Transverse colon (tissue), 4 donors: ENCODE data around the gene VSTM2L. TPM values are rescaled to one million over a fixed set of nuclear protein-coding genes. Genes with fewer than 3 reads are reported as not detected.

Experiments
- DNase-seq: peaks from one replicate; pipeline ENCODE4 v3.0.0-alpha.2; 2019
- H3K27ac ChIP-seq, 4 donors: fragments of 200-600 bp; sonication (generic); 2 replicates each; pipeline ENCODE4 v1.5.1; 2016 to 2018; ENCODE audit warnings: inconsistent platforms in 4 of 4
- H3K27me3 ChIP-seq: fragments of 200-600 bp; sonication (generic); 2 replicates; pipeline ENCODE4 v1.5.1; 2017; ENCODE audit warnings: inconsistent platforms
- H3K36me3 ChIP-seq, 4 donors: fragments of 200-600 bp; sonication (generic); 2 replicates each; pipeline ENCODE4 v1.5.1; 2017 to 2019; ENCODE audit warnings: inconsistent platforms in 4 of 4
- H3K4me1 ChIP-seq, 4 donors: fragments of 200-600 bp; sonication (generic); 2 replicates each; pipeline ENCODE4 v1.5.1; 2017 to 2020; ENCODE audit warnings: inconsistent platforms in 4 of 4
- H3K4me3 ChIP-seq, 4 donors: fragments of 200-600 bp; sonication (generic); 1 replicate in 1 of 4; 2 replicates in 3 of 4; pipeline versions ENCODE4 v1.5.1 to v1.6.1; 2017 to 2019; ENCODE audit warnings: inconsistent platforms in 4 of 4
- H3K9me3 ChIP-seq, 2 donors: fragments of 200-600 bp; sonication (generic); 2 replicates each; pipeline ENCODE4 v1.5.1; 2017 to 2019; ENCODE audit warnings: inconsistent platforms in 2 of 2
- CTCF ChIP-seq, 5 experiments: fragments of 200-600 bp in 3 of 5; fragments of 450-650 bp in 2 of 5; sonication (generic) in 3 of 5; IDR thresholded peaks; 1 replicate in 2 of 5; 2 replicates in 3 of 5; pipeline ENCODE4 v1.5.1; 2016 to 2017; ENCODE audit warnings: antibody characterized with exemption in 5 of 5, inconsistent platforms in 3 of 5, mild to moderate bottlenecking in 2 of 5, moderate library complexity in 1 of 5
- EP300 ChIP-seq: sonication (generic); formaldehyde crosslinking; IDR thresholded peaks from one replicate; pipeline ENCODE4 v1.6.1; 2017; ENCODE audit warnings: antibody characterized with exemption, low read depth
- POLR2A ChIP-seq: fragments of 450-650 bp; IDR thresholded peaks from one replicate; pipeline ENCODE4 v1.6.1; 2016; ENCODE audit warnings: antibody characterized with exemption, mild to moderate bottlenecking, moderate library complexity
- POLR2AphosphoS5 ChIP-seq, 3 donors: sonication (generic); formaldehyde crosslinking; IDR thresholded peaks; one replicate each; pipeline ENCODE4 v1.6.1; 2016; ENCODE audit warnings: antibody characterized with exemption in 3 of 3
- WGBS, 2 donors: methylation state at CpG; one replicate each; pipeline ENCODE4 v1.1.5; 2018; ENCODE audit warnings: low coverage in 1 of 2; 5-methylcytosine and 5-hydroxymethylcytosine counted together
- in situ Hi-C, 4 donors: fragments of 200-750 bp; cut with MboI; loops; one replicate each; pipeline versions ENCODE4 v1.15.0 to v1.15.1; 2017; ENCODE audit warnings: low sequenced_read_pairs in 3 of 4, low pct_ligation_motif_present in 1 of 4, low pct_unique_long_range_greater_than_20kb in 1 of 4
- intact Hi-C: fragments of 100-400 bp; cut with DNase I; formaldehyde crosslinking; loops from one replicate; pipeline ENCODE4 v1.15.1; 2023; ENCODE audit warnings: low total_unique reads
- total RNA-seq, 4 donors: library from RNA; depleted of rRNA; stranded (reverse); fragments of >200 nt; gene quantifications; one replicate each; pipeline ENCODE4 v1.1.0, GENCODE V29; 2016

Gene VSTM2L
- total RNA-seq, 4 donors from 2014 or later: 3.0 to 6.6 (median 3.0) TPM; not detected in 1

DNA sequence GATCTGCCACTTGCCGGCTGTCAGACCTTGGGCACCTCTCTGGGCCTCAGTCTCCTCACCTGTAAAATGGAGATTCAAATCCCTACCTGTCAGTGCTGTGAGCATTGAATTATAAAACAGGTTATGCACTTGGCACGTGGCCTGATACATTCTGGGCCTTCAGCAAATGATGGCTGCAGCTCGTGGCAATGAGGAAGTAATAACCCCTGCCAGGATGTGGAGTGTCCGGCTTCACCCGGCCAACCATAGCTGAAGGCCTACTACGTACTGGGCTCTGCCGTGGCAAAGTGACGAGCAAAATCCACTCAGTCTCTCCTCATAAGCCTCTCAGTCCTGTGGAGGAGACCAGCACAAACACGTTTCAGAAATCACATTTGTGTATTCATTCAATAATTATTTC lies 10.9 kb upstream of the VSTM2L start:
- no peak for DNase-seq
- intact Hi-C loops (no loop called here), in situ Hi-C loops (no loop called here)
- H3K36me3 ChIP-seq: no peaks in the 10 kb centered on the region
- 40 to 45% methylated on average over 1 to 9 of the region's 9 CpGs for WGBS, 2 donors
- H3K27me3 ChIP-seq: no peaks in the 10 kb centered on the region
- TF ChIP-seq CTCF (IDR thresholded peaks at IDR 0.05): no peak
- TF ChIP-seq POLR2A: no peak
- no peak for TF ChIP-seq POLR2AphosphoS5 (IDR thresholded peaks at IDR 0.05)
- no peak for TF ChIP-seq EP300
- no peak overlapping the region for H3K4me3 ChIP-seq
- H3K9me3 ChIP-seq: no peaks in the 10 kb centered on the region
- H3K4me1 ChIP-seq: no peaks in the 10 kb centered on the region
- no peak overlapping the region for H3K27ac ChIP-seq

GRCh38 chr20:37893566-37894241 lies 9.2 kb upstream of the VSTM2L start:
- TF ChIP-seq POLR2A (no peak), POLR2AphosphoS5 (IDR thresholded peaks at IDR 0.05) (no peak), EP300 (no peak), CTCF (IDR thresholded peaks at IDR 0.05) (no peak)
- H3K4me3 ChIP-seq: no peak overlapping the region
- peaks cover 0 to 4% (median 0%) of the 10 kb centered on the region in 4 donors for H3K4me1 ChIP-seq
- no peak for DNase-seq
- no peaks in the 10 kb centered on the region for H3K27me3 ChIP-seq
- in situ Hi-C loops (no loop called here), intact Hi-C loops (no loop called here)
- H3K9me3 ChIP-seq: no peaks in the 10 kb centered on the region
- no peaks in the 10 kb centered on the region for H3K36me3 ChIP-seq
- WGBS, 2 donors: 73 to 77% methylated on average over 5 of the region's 5 CpGs
- H3K27ac ChIP-seq: no peak overlapping the region

DNA sequence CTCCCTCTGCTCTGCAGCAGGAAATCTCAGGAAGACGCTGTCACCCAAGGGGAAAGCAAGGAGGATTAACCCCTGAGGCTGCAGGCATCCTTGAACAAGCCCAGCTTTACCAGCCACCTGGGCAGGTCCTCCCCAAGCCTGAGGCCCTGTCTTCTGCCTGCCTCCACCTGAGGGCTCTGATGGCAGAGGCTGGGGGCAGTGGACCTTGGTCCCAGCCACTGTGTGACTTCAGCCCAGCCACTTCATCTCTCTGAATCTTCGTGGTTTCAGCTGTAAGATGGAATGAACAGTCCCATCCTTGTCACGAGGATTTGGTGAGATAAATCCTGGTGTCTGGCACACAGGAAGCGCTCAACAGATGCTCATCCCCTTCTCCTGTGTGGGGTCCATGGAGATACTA lies 8.5 kb upstream of the VSTM2L start:
- no peaks in the 10 kb centered on the region for H3K27me3 ChIP-seq
- intact Hi-C loops (no loop called here), in situ Hi-C loops (no loop called here)
- H3K4me3 ChIP-seq: no peak overlapping the region
- no peak for DNase-seq
- no peaks in the 10 kb centered on the region for H3K36me3 ChIP-seq
- H3K9me3 ChIP-seq: no peaks in the 10 kb centered on the region
- no peak overlapping the region for H3K27ac ChIP-seq
- H3K4me1 ChIP-seq: peaks cover 0 to 4% (median 0%) of the 10 kb centered on the region in 4 donors
- 92% methylated on average over 4 of the region's 4 CpGs; no CpG with 5 or more reads in 1 of the 2 donors for WGBS, 2 donors
- TF ChIP-seq EP300 (no peak), POLR2AphosphoS5 (IDR thresholded peaks at IDR 0.05) (no peak), POLR2A (no peak), CTCF (IDR thresholded peaks at IDR 0.05) (no peak)

- H3K27ac ChIP-seq: no peak overlapping the region
- intact Hi-C loops: no loop called here
- TF ChIP-seq EP300 (no peak), POLR2AphosphoS5 (IDR thresholded peaks at IDR 0.05) (no peak), POLR2A (no peak), CTCF (IDR thresholded peaks at IDR 0.05) (no peak)
- peaks cover 0 to 4% (median 0%) of the 10 kb centered on the region in 4 donors for H3K4me1 ChIP-seq
- in situ Hi-C loops: no loop called here
- DNase-seq: no peak
- WGBS, 2 donors: 92% methylated on average over 5 to 6 of the region's 6 CpGs
- no peak overlapping the region for H3K4me3 ChIP-seq
- H3K36me3 ChIP-seq: no peaks in the 10 kb centered on the region
- no peaks in the 10 kb centered on the region for H3K9me3 ChIP-seq
- peaks cover 3% of the 10 kb centered on the region for H3K27me3 ChIP-seq
These were observed 7.8 kb upstream of the VSTM2L start for GRCh38 chr20:37895166-37895565.
